K562 (cell line): ENCODE data around the gene SHISA4.

Experiments used
- BHLHE40 ChIP-seq: IDR thresholded peaks from 2 replicates; pipeline ENCODE4 v1.6.1; 2011; ENCODE audit warnings: low read length, improper control_type of control experiment
- CREB3 ChIP-seq: fragments of 450-650 bp; conservative IDR thresholded peaks from 2 replicates; pipeline ENCODE4 v1.6.1; 2016; ENCODE audit warnings: missing genetic modification characterization, low read depth, mild to moderate bottlenecking, missing compliant biosample characterization, moderate library complexity
- CTCF ChIP-seq, 3 experiments: IDR thresholded peaks in 2 of 3; conservative IDR thresholded peaks in 1 of 3; 2 replicates each; pipeline ENCODE4 v1.5.1; 2011 to 2012; ENCODE audit warnings: low read length in 3 of 3, mild to moderate bottlenecking in 3 of 3, control low read depth in 2 of 3, improper control_type of control experiment in 1 of 3, inconsistent platforms in 1 of 3, low read depth in 1 of 3, mixed read lengths in 1 of 3, moderate library complexity in 1 of 3; ENCODE audit not compliant: insufficient read depth in 2 of 3
- EZH2 ChIP-seq: IDR thresholded peaks from 2 replicates; pipeline ENCODE4 v1.6.1; 2012; ENCODE audit warnings: low read depth, mild to moderate bottlenecking, inconsistent platforms, low read length, borderline replicate concordance
- HDAC8 ChIP-seq: fragments of 450-650 bp; IDR thresholded peaks from 2 replicates; pipeline ENCODE4 v1.6.1; 2016; ENCODE audit warnings: mild to moderate bottlenecking, missing genetic modification characterization, moderate library complexity, missing compliant biosample characterization
- ZBTB17 ChIP-seq: fragments of 450-650 bp; formaldehyde crosslinking; IDR thresholded peaks from 2 replicates; pipeline ENCODE4 v1.4.0; 2020; ENCODE audit warnings: mild to moderate bottlenecking
- ZFX ChIP-seq: sonication (generic); formaldehyde crosslinking; IDR thresholded peaks from 2 replicates; pipeline ENCODE4 v1.8.0; 2022; ENCODE audit warnings: mild to moderate bottlenecking, missing genetic modification reagents, moderate library complexity
- ZNF3 ChIP-seq: fragments of 250-450 bp; sonication (Bioruptor Pico); IDR thresholded peaks from 2 replicates; pipeline ENCODE4 v1.5.0; 2021; ENCODE audit warnings: mild to moderate bottlenecking, moderate library complexity

GRCh38 chr1:201889090-201889968, 631 bp downstream of the SHISA4 start:
- TF ChIP-seq EZH2: no peak
- no peak for TF ChIP-seq CREB3 (tag)
- no peak for TF ChIP-seq ZFX (CRISPR knock-in tag)
- TF ChIP-seq CTCF (IDR thresholded peaks at IDR 0.05 in 2 of 3, conservative IDR thresholded peaks at IDR 0.05 in 1 of 3; ENCODE audit: insufficient read depth in 2 of 3, low read depth in 1 of 3, low read length in 3 of 3): no peak
- no peak for TF ChIP-seq BHLHE40
- TF ChIP-seq ZBTB17: no peak
- no peak for TF ChIP-seq HDAC8 (tag)
- TF ChIP-seq ZNF3 (CRISPR knock-in tag): no peak
